ENCODE results near the gene ZNF516. TPM values are rescaled to one million over a fixed set of nuclear protein-coding genes. Genes with fewer than 3 reads are reported as not detected.

ZNF516 gene
- total and polyA plus RNA-seq, 2 of the 13 experiments (the other 11 are each of a cell fraction or from before 2014, with no cell fraction given): 16.6 to 18.7 TPM

- TF ChIP-seq ZNF720 (CRISPR knock-in tag; IDR thresholded peaks at IDR 0.05) (no peak), EEA1 (CRISPR knock-in tag; IDR thresholded peaks at IDR 0.05; ENCODE audit: borderline replicate concordance) (no peak), HIC2 (CRISPR knock-in tag; IDR thresholded peaks at IDR 0.05; ENCODE audit: low read depth) (no peak), ZNF879 (CRISPR knock-in tag; IDR thresholded peaks at IDR 0.05) (no peak), STAT5B (CRISPR knock-in tag; IDR thresholded peaks at IDR 0.05) (no peak), ZNF430 (CRISPR knock-in tag; IDR thresholded peaks at IDR 0.05) (no peak), ZNF644 (CRISPR knock-in tag; IDR thresholded peaks at IDR 0.05; ENCODE audit: low read depth) (no peak), ZNF235 (CRISPR knock-in tag; IDR thresholded peaks at IDR 0.05; ENCODE audit: borderline replicate concordance) (no peak), TP53 (CRISPR knock-in tag; conservative IDR thresholded peaks at IDR 0.05) (no peak; the same call in 1 of the 2 replicates), ZNF616 (CRISPR knock-in tag; IDR thresholded peaks at IDR 0.05; ENCODE audit: low read depth) (no peak), SNAPC4 (CRISPR knock-in tag; IDR thresholded peaks at IDR 0.05) (peak; percentile 41; the same call in 1 of the 2 replicates), YEATS4 (CRISPR knock-in tag; IDR thresholded peaks at IDR 0.05; ENCODE audit: borderline replicate concordance) (peak; percentile 8; the same call in 1 of the 2 replicates), TGIF2 (CRISPR knock-in tag; IDR thresholded peaks at IDR 0.05) (0 out of 2 replicates have a peak, but pooled peaks have one; percentile 8), PBX3 (CRISPR knock-in tag; IDR thresholded peaks at IDR 0.05; ENCODE audit: borderline replicate concordance) (no peak), ISL2 (CRISPR knock-in tag; IDR thresholded peaks at IDR 0.05) (no peak), FOSL2 (CRISPR knock-in tag; IDR thresholded peaks at IDR 0.05) (peak; percentile 73), TIGD3 (CRISPR knock-in tag; IDR thresholded peaks at IDR 0.05; ENCODE audit: borderline replicate concordance) (no peak), XRCC5 (optimal IDR thresholded peaks at IDR 0.05; ENCODE audit: low read length) (no peak), ETS1 (CRISPR knock-in tag; IDR thresholded peaks at IDR 0.05) (no peak)
Measured at GRCh38 chr18:76493213-76494161, 1.6 kb downstream of the ZNF516 start (continued).
